ENCODE data around the gene F8A2.
"Not testable (repeated sequence)": the region's sequence is repeated elsewhere in the genome, so short reads cannot be mapped to it uniquely, and the experiment has no call there.

F8A2 gene

GRCh38 chrX:155389634-155390033 is 7.7 kb downstream of the F8A2 start:
- DNase-seq (ENCODE audit: low spot score) = no peak
- no peak for TF ChIP-seq CTCF (IDR thresholded peaks at IDR 0.05; ENCODE audit: borderline replicate concordance, control extremely low read depth, extremely low read depth, insufficient read depth, missing control alignments)
- in situ Hi-C loops (cut with MboI; ENCODE audit: low sequenced_read_pairs, unreplicated experiment) = no loop called here

GRCh38 chrX:155394747-155395276 is 12.9 kb downstream of the F8A2 start:
- in situ Hi-C loops (cut with MboI; ENCODE audit: low sequenced_read_pairs, unreplicated experiment); DNase-seq (ENCODE audit: low spot score): not testable (repeated sequence)

GRCh38 chrX:155406429-155406828 is 24.5 kb downstream of the F8A2 start:
- in situ Hi-C loops (cut with MboI; ENCODE audit: low sequenced_read_pairs, unreplicated experiment) = no loop called here
- DNase-seq (ENCODE audit: low spot score) = no peak
- TF ChIP-seq CTCF (IDR thresholded peaks at IDR 0.05; ENCODE audit: borderline replicate concordance, control extremely low read depth, extremely low read depth, insufficient read depth, missing control alignments) = no peak

GRCh38 chrX:155417769-155418168 is 35.9 kb downstream of the F8A2 start:
- no peak for DNase-seq (ENCODE audit: low spot score)
- in situ Hi-C loops (cut with MboI; ENCODE audit: low sequenced_read_pairs, unreplicated experiment) = no loop called here
- TF ChIP-seq CTCF (IDR thresholded peaks at IDR 0.05; ENCODE audit: borderline replicate concordance, control extremely low read depth, extremely low read depth, insufficient read depth, missing control alignments) = no peak
